Natural killer cell (primary cell): ENCODE results near the gene MOBP. TPM values are rescaled to one million over a fixed set of nuclear protein-coding genes. Genes with fewer than 3 reads are reported as not detected.

ENCODE experiments used
- ATAC-seq, 3 donors: fragments of 150-1000 bp in 2 of 3; fragments of 200-7000 bp in 1 of 3; cut with Tn5 transposase; 1 replicate in 1 of 3; 2 replicates in 2 of 3; pipeline ENCODE4 v1.10.0; 2021; ENCODE audit warnings: mild to moderate bottlenecking in 2 of 3, moderate library complexity in 2 of 3
- DNase-seq, 2 donors: peaks; one replicate each; pipeline versions ENCODE4 v3.0.0 to v3.0.0-alpha.2; 2013 to 2021; ENCODE audit warnings: mixed read lengths in 1 of 2
- H3K27ac ChIP-seq: one replicate; pipeline ENCODE4 v1.5.1; 2013; ENCODE audit warnings: mild to moderate bottlenecking, low read length
- H3K27me3 ChIP-seq: one replicate; pipeline ENCODE4 v1.6.1; 2013; ENCODE audit warnings: low read length; ENCODE audit not compliant: control insufficient read depth, insufficient read depth
- H3K36me3 ChIP-seq: one replicate; pipeline ENCODE4 v1.6.1; 2013; ENCODE audit warnings: low read length; ENCODE audit not compliant: control insufficient read depth, insufficient read depth
- H3K4me1 ChIP-seq: one replicate; pipeline ENCODE4 v1.6.1; 2013; ENCODE audit warnings: low read length; ENCODE audit not compliant: control insufficient read depth, insufficient read depth
- H3K4me3 ChIP-seq: one replicate; pipeline ENCODE4 v1.5.1; 2013; ENCODE audit warnings: low read length
- H3K9me3 ChIP-seq: one replicate; pipeline ENCODE4 v1.6.1; 2013; ENCODE audit warnings: low read length; ENCODE audit not compliant: control insufficient read depth, insufficient read depth
- H3K27ac Mint-ChIP-seq, 2 donors: one replicate each; pipeline ENCODE4 v1.8.0; 2022; ENCODE audit warnings: mild to moderate bottlenecking in 2 of 2, mixed read lengths in 2 of 2, moderate library complexity in 1 of 2
- H3K27me3 Mint-ChIP-seq, 2 donors: one replicate each; pipeline ENCODE4 v1.8.0; 2022; ENCODE audit warnings: low read depth in 2 of 2, mixed read lengths in 2 of 2
- H3K36me3 Mint-ChIP-seq: one replicate; pipeline ENCODE4 v1.8.0; 2022; ENCODE audit warnings: mixed read lengths
- H3K4me1 Mint-ChIP-seq, 2 donors: one replicate each; pipeline ENCODE4 v1.8.0; 2022; ENCODE audit warnings: mixed read lengths in 2 of 2
- H3K4me3 Mint-ChIP-seq: one replicate; pipeline ENCODE4 v1.8.0; 2022; ENCODE audit warnings: mild to moderate bottlenecking, moderate library complexity, mixed read lengths
- H3K9me3 Mint-ChIP-seq, 2 donors: one replicate each; pipeline ENCODE4 v1.8.0; 2022; ENCODE audit warnings: mixed read lengths in 2 of 2
- CTCF ChIP-seq: fragments of 200-600 bp; IDR thresholded peaks from one replicate; pipeline ENCODE4 v1.8.0; 2022; ENCODE audit warnings: antibody characterized with exemption
- WGBS: methylation state at CpG from one replicate; pipeline ENCODE4 v1.1.7; 2013; ENCODE audit warnings: missing lambda C conversion rate; ENCODE audit not compliant: insufficient coverage; 5-methylcytosine and 5-hydroxymethylcytosine counted together
- intact Hi-C: fragments of 100-400 bp; cut with micrococcal nuclease; formaldehyde crosslinking; loops from one replicate; pipeline ENCODE4 v1.14.2; 2022
- total RNA-seq, 4 donors: library from RNA; stranded (reverse); fragments of 120-200 nt in 1 of 4; gene quantifications; one replicate each; pipeline versions ENCODE4 v1.2.3 to v1.2.4, GENCODE V29; 2013 to 2022

MOBP gene
- total RNA-seq, 3 donors from 2014 or later (not counting 1 experiment from before 2014, with no cell fraction given): not detected

- H3K27me3 Mint-ChIP-seq: peaks cover 33 to 58% of the 10 kb centered on the region in 2 donors
- H3K27ac Mint-ChIP-seq: no peak overlapping the region
- peaks cover 0 to 5% of the 10 kb centered on the region in 2 donors for H3K4me1 Mint-ChIP-seq
- Histone ChIP-seq H3K27me3 (peaks cover 15% of the 10 kb centered on the region), H3K36me3 (no peaks in the 10 kb centered on the region), H3K27ac (no peak overlapping the region), H3K4me1 (no peaks in the 10 kb centered on the region), H3K9me3 (no peaks in the 10 kb centered on the region), H3K4me3 (no peak overlapping the region)
- ATAC-seq (no peak), DNase-seq (no peak)
- TF ChIP-seq CTCF: no peak
- no peaks in the 10 kb centered on the region for H3K36me3 Mint-ChIP-seq
- H3K9me3 Mint-ChIP-seq: no peaks in the 10 kb centered on the region
- 94% methylated on average over 5 of the region's 5 CpGs for WGBS
- no peak overlapping the region for H3K4me3 Mint-ChIP-seq
- intact Hi-C loops: no loop called here
Measured at GRCh38 chr3:39497753-39498152, 30.3 kb downstream of the MOBP start.

- no peak for TF ChIP-seq CTCF
- peaks cover 0 to 7% of the 10 kb centered on the region in 2 donors for H3K4me1 Mint-ChIP-seq
Measured at GRCh38 chr3:39499651-39500273, 32.3 kb downstream of the MOBP start.

GRCh38 chr3:39501059-39501458, 33.6 kb downstream of the MOBP start:
- H3K4me1 Mint-ChIP-seq: peaks cover 0 to 7% of the 10 kb centered on the region in 2 donors
- DNase-seq (no peak), ATAC-seq (no peak)
- no peaks in the 10 kb centered on the region for H3K9me3 ChIP-seq
- H3K4me3 ChIP-seq: no peak overlapping the region
- H3K4me1 ChIP-seq: no peaks in the 10 kb centered on the region
- no peak overlapping the region for H3K27ac Mint-ChIP-seq
- H3K4me3 Mint-ChIP-seq: no peak overlapping the region
- no peak overlapping the region for H3K27ac ChIP-seq
- H3K36me3 Mint-ChIP-seq: no peaks in the 10 kb centered on the region
- TF ChIP-seq CTCF: no peak
- peaks cover 35 to 65% of the 10 kb centered on the region in 2 donors for H3K27me3 Mint-ChIP-seq
- intact Hi-C loops: no loop called here
- 95% methylated on average over 3 of the region's 3 CpGs for WGBS
- H3K36me3 ChIP-seq: no peaks in the 10 kb centered on the region
- no peaks in the 10 kb centered on the region for H3K9me3 Mint-ChIP-seq
- H3K27me3 ChIP-seq: peaks cover 15% of the 10 kb centered on the region

More at GRCh38 chr3:39499651-39500273, 32.3 kb downstream of the MOBP start:
- peaks cover 38 to 65% of the 10 kb centered on the region in 2 donors for H3K27me3 Mint-ChIP-seq
- Histone ChIP-seq H3K27ac (no peak overlapping the region), H3K9me3 (no peaks in the 10 kb centered on the region), H3K4me1 (no peaks in the 10 kb centered on the region), H3K27me3 (peaks cover 15% of the 10 kb centered on the region), H3K4me3 (no peak overlapping the region), H3K36me3 (no peaks in the 10 kb centered on the region)
- H3K4me3 Mint-ChIP-seq: no peak overlapping the region
- intact Hi-C loops: no loop called here
- no peak for DNase-seq
- no peak overlapping the region for H3K27ac Mint-ChIP-seq
- WGBS: 71% methylated on average over 2 of the region's 2 CpGs
- H3K36me3 Mint-ChIP-seq: no peaks in the 10 kb centered on the region
- ATAC-seq: no peak
- no peaks in the 10 kb centered on the region for H3K9me3 Mint-ChIP-seq
